ENCODE results near the gene SH2D2A.

Gene SH2D2A

DNA sequence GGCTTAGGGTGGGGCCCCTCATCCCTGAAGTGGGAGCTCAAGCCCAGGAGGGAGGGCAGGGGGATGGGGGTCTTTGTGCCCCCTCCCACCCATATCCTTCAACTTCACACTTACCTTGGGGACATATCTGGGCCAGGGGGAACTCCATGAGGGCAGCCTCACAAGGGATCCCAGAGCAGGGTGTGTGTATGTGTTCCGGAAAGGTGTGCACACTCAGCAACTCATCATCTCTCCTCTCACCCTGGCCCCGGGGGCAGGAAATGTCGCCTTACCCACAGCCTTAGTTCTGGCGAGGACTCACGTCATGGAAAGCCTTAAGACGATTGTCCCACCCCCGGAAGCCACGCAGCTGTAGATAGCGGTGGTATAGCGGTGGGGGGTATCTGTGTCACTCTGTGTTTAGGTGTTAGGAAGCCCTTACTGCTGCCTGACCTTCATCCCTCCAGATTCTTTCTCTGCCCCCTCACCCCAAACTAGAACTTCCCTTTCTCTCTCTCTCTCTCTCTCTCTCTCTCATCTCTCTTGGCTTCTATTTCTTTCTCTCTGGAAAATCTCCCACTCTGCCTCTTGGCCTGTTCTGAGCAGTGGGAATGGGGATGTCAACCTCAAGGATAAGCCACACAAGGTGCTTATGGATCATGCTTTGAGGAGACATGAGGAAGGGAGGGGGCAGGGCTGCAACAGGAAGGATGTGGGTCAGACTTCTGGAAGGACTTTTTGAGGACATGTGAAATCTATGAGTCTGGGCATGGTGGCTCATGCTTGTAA lies at the start of gene SH2D2A:
SH2D2A (minus strand) TSS at position 288 of the 768 bp plus-strand sequence; CDS start at position 148, 140 bp downstream.
- DNase-seq (ENCODE audit: low read depth): no peak

DNA sequence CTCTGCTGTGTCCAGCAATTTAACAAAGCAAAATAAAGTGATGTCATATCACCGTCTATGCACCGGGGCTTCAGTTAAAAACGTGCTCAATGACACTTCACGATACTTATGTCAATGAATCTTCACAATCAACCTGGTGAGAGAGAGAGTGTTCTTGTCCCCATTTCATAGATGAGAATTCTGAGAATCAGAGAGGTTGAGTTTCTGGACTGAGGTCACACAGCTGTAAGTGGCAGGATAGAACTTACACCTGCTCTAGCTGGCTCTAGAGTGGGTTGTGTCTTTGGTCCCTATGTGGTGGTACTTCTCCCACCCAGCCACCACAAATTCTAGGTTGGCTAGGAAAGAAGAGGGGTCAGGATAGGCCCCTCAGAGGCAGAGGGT lies 49.2 kb upstream of the SH2D2A start:
- DNase-seq (ENCODE audit: low read depth): no peak

DNA sequence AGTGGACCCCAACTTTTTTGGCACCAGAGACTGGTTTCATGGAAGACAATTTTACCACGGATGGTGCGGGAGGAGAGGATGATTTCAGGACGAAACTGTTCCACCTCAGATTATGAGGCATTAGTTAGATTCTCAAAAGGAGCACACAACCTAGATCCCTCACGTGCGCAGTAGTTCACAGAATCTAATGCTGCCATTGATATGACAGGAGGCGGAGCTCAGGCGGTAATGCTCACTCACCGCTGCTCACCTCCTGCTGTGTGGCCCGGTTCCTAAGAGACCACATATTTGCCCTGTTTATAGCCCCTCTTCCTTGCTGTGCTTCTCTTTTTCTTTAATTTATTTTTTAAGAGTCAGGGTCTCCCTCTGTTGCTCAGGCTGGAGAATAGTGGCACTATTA lies 48.6 kb upstream of the SH2D2A start:
- no peak for DNase-seq (ENCODE audit: low read depth)

DNA sequence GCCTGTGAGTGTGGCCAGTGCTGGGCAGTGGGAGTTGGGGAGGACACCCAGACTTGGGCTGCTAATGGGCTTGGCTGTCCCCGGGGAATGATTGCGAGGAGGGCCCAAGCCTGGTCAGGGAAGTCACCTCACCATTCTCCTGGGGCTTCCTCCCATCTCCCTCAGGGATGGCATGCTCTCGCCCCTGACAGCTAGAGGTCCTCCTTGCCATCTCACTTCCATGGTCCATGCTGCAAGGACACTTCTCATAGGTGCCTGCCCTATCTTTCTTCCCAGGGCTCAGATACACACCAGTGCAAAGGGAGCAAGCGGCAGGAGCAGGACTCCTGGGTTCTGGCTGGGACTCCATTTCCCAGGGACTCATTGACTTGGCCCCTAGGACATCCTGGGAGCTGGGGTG lies 48.1 kb upstream of the SH2D2A start:
- no peak for DNase-seq (ENCODE audit: low read depth)

- no peak for DNase-seq (ENCODE audit: low read depth)
These were observed 47.0 kb upstream of the SH2D2A start for GRCh38 chr1:156863631-156864030.

DNA sequence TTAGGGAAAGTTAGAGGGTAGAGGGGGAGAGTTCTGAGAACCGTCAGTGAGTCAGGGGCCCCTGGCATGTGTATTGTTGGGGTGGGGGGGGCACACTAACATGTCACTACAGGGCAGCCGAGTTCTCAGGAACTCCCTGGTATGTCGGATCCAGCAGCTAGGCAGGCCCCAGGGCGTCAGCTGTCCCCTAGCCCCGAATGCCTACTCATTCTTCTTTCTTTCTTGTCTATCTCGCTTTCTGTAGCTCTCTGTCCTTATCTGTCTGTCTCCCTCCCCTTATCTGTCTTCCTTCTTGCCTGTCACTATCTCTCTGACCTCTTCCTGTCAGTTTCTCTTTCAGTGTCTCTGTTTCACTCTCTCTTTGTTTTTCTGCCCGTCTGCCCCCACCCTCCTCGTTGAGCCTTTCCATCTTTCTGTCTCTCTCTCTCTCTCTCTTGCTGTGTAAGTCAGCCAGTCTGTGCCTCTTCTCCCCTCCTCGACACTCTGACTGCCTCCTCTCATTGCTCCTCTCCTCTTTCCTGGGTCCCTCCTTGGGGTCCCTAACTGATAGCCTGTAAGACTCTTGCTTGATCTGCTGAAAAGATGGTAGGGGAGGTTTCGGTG lies 46.5 kb upstream of the SH2D2A start:
- DNase-seq (ENCODE audit: low read depth): no peak

DNA sequence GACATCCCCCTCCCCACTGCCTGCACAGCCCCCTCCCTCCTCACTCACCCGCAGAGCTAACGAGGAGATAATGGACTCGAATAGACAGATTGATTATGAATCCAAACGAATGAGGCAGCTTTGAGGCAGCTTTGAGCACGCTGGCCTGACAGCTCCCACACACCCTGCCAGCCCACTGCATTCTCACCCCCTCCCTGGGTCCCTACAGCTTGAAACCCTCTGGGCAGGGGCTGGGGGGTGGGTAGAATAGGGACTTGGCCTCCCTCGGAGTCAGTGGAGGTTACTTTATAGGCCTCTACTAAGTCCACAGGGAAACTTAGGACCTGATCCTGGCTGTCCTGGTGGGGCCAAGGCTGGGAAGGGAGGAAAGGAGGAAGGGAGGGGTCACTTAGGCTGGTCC lies 45.9 kb upstream of the SH2D2A start:
- no peak for DNase-seq (ENCODE audit: low read depth)

DNA sequence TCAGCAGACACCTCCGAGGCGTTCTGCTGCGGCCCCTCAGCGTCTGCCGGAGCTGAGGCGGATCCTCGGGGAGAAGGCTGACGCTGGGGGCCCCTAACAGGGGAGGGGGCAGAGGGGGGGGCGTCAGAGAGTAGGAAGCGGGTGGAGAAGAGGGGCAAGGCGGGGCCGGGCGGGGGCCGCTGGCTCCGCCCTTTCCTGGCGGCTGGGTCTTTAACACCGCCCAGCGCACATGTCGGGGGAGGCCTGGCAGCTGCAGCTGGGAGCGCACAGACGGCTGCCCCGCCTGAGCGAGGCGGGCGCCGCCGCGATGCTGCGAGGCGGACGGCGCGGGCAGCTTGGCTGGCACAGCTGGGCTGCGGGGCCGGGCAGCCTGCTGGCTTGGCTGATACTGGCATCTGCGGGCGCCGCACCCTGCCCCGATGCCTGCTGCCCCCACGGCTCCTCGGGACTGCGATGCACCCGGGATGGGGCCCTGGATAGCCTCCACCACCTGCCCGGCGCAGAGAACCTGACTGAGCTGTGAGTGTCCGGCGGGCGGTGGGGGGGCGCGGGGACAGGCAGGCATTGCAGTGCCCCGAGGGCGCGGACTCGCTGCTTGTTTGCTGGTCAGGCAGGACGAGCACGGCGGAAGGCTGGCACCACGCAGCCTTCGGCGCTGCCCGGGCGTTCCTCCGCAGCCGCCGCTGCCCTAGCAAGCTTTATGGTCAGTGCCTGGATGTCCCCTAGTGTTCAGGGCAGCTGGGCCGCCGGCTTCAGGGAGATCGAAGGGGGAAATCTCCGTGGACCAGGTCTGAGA lies 44.2 kb upstream of the SH2D2A start, which contains the start of gene NTRK1:
NTRK1 (plus strand) TSS at position 238 of the 796 bp plus-strand sequence; CDS start at position 308, 70 bp downstream.
- DNase-seq (ENCODE audit: low read depth): peak; percentile 28

DNA sequence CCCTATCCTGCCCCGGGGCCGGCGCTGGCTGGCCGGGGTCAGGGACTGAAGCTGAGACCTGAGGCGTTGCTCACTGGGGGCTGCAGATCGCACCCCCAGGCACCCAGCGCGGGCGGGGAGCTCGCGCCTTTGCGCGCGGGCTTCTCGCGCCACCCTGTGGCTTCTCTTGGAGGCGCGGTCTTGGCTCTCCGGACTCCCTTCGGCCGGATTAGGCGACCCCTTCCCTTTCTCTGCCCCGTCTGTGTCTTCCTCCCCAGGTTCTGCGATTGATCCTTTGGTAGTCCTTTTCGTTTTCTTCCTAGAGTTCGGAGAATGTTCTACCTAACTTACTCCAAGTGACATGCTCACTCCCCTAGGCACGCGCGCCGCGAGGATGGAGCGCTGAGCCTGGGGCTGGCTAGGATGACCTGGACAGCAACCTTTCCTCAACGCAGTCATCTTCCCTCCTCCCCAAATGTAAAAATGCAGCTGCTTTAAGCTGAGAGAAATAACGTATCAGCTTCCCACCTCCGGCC lies 43.5 kb upstream of the SH2D2A start:
- peak; percentile 48 for DNase-seq (ENCODE audit: low read depth)

- DNase-seq (ENCODE audit: low read depth): peak; percentile 30
These were observed 43.0 kb upstream of the SH2D2A start for GRCh38 chr1:156859523-156860112.

DNA sequence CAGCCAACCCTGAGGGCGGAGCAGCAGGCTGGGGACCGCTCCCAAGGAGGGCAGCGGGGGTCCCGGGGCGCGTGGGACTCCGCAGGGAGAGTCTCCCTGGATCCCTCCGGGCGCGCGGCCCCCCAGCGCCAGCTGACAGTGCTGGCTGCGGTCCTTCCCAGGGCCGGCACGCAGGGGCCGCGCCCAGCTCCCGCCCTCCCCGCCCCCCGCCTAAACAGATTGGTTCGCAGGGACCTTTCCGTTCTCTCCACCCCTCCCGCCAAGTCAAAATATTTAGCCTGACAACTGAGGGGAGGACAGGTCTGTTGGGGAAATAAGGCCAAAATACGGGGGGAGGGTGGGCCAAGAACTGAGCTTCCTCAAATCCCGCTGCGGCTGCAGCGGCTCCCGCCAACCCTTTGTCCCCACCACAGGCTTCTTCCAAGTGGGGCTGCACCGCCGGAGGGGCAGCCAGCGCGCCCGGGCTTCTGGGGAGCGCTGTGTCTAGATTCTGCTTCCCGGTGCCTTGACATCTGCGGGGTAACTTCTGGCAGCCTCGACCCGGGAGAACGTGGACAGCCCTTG lies 42.4 kb upstream of the SH2D2A start, which contains the start of gene INSRR:
INSRR (minus strand) TSS at position 159 of the 564 bp plus-strand sequence. CDS start 496 bp downstream, outside the sequence.
- DNase-seq (ENCODE audit: low read depth): no peak

DNA sequence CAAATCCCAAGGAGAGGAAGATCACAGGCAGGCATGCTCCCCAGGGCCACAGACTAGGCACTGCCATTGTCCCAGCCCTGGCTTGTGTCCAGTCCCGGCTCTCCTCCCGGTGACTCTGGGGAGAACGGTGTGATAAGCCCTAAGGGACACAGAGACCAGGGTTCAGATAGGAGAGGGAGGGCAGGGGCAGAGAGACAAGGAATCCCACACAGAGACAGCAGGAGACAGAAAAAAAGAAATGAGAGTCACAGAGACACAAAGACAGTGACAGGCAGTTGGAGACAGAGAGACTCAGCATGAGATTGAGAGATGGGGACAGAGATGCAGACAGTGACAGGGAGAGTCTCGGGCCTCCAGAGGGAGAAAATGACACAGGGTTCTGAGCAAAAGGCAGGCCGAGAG lies 41.9 kb upstream of the SH2D2A start:
- no peak for DNase-seq (ENCODE audit: low read depth)

- no peak for DNase-seq (ENCODE audit: low read depth)
These were observed 40.9 kb upstream of the SH2D2A start for GRCh38 chr1:156857532-156857931.

- no peak for DNase-seq (ENCODE audit: low read depth)
These were observed 39.7 kb upstream of the SH2D2A start for GRCh38 chr1:156856282-156856785.

- no peak for DNase-seq (ENCODE audit: low read depth)
These were observed 38.0 kb upstream of the SH2D2A start for GRCh38 chr1:156854634-156855033.

GRCh38 chr1:156853761-156854160 lies 37.1 kb upstream of the SH2D2A start:
- no peak for DNase-seq (ENCODE audit: low read depth)

- DNase-seq (ENCODE audit: low read depth): peak; percentile 30
These were observed 35.8 kb upstream of the SH2D2A start for GRCh38 chr1:156852418-156852874.

- no peak for DNase-seq (ENCODE audit: low read depth)
These were observed 35.2 kb upstream of the SH2D2A start for GRCh38 chr1:156851779-156852417.

- DNase-seq (ENCODE audit: low read depth): no peak
These were observed 32.5 kb upstream of the SH2D2A start for GRCh38 chr1:156849151-156849496.

DNA sequence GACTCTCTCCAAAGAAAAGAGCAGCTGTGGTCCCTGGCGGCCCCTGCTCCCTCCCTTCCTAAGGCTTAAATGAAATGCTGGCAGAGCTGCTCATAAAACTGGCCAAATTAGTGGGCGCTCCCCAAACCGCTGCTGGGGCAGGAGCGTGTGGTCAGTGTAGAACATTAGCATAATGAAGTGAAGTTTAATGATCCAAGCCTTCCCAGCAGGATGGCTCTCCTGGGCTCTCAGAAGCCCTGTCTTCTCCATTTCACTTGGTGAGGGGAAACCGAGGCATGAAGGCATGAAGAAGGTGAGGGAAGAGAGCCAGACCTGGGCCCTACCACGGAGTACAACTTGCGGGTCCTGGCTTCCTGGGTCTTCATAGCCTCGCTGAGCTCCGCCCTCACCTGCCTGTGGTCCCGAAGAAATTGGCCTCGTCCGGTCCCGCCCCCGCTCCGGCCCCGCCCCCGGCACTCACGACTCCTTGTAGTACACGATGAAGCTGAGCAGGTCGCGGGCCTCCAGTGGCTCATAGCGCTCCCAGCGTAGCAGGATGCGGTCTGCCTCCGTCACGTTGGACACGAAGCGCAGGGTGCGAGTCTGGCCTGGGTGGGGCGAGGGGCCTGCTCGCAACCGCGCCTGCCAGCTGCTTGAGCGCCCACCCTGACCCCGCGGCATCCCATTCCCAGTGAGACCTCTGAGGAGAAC lies 32.0 kb upstream of the SH2D2A start:
- no peak for DNase-seq (ENCODE audit: low read depth)
